KMS-11 (cell line): ENCODE measurements around the gene ARRB2.

ENCODE experiments used
- H2AFZ ChIP-seq: fragments of 200-600 bp; sonication (generic); 2 replicates; pipeline ENCODE4 v1.6.1; 2016; ENCODE audit warnings: antibody characterized with exemption, mixed run types, low read depth
- H3K27ac ChIP-seq: fragments of 200-600 bp; sonication (generic); 2 replicates; pipeline ENCODE4 v1.6.1; 2016; ENCODE audit warnings: mild to moderate bottlenecking, mixed run types
- H3K27me3 ChIP-seq: fragments of 200-600 bp; sonication (generic); 2 replicates; pipeline ENCODE4 v1.6.1; 2017; ENCODE audit warnings: mild to moderate bottlenecking, low read depth, mixed run types, moderate library complexity; ENCODE audit not compliant: insufficient read depth
- H3K36me3 ChIP-seq: fragments of 200-600 bp; sonication (generic); 2 replicates; pipeline ENCODE4 v1.6.1; 2017; ENCODE audit warnings: mild to moderate bottlenecking, mixed run types; ENCODE audit not compliant: insufficient read depth
- H3K4me1 ChIP-seq: fragments of 200-600 bp; sonication (generic); 2 replicates; pipeline ENCODE4 v1.6.1; 2016; ENCODE audit warnings: mild to moderate bottlenecking, low read depth, mixed run types; ENCODE audit not compliant: poor library complexity, severe bottlenecking
- H3K4me2 ChIP-seq: fragments of 200-600 bp; sonication (generic); 2 replicates; pipeline ENCODE4 v1.7.0; 2016; ENCODE audit warnings: mild to moderate bottlenecking, mixed run types
- H3K4me3 ChIP-seq: fragments of 200-600 bp; sonication (generic); IDR thresholded peaks from 2 replicates; pipeline ENCODE4 v1.6.1; 2017; ENCODE audit warnings: low read depth, low read length, mixed read lengths; ENCODE audit not compliant: insufficient read depth
- H3K79me2 ChIP-seq: fragments of 200-600 bp; sonication (generic); 2 replicates; pipeline ENCODE4 v1.6.1; 2016; ENCODE audit warnings: low read depth, mixed run types; ENCODE audit not compliant: insufficient read depth
- H3K9ac ChIP-seq: fragments of 200-600 bp; sonication (generic); 2 replicates; pipeline ENCODE4 v1.6.1; 2016; ENCODE audit warnings: mild to moderate bottlenecking, mixed run types
- H4K20me1 ChIP-seq: fragments of 200-600 bp; sonication (generic); 2 replicates; pipeline ENCODE4 v1.6.1; 2016; ENCODE audit warnings: mild to moderate bottlenecking, mixed run types; ENCODE audit not compliant: insufficient read depth
- CTCF ChIP-seq: fragments of 200-600 bp; sonication (generic); conservative IDR thresholded peaks from 2 replicates; pipeline ENCODE4 v1.6.1; 2017; ENCODE audit warnings: low read depth, mild to moderate bottlenecking, antibody characterized with exemption, low read length, moderate library complexity, mixed read lengths

ARRB2 gene

GRCh38 chr17:4719146-4719545, 8.7 kb downstream of the ARRB2 start:
- no peaks in the 10 kb centered on the region for H3K36me3 ChIP-seq
- H2AFZ ChIP-seq = no peak overlapping the region
- H3K4me3 ChIP-seq = no peak overlapping the region
- H3K27me3 ChIP-seq = no peaks in the 10 kb centered on the region
- H3K4me1 ChIP-seq = no peaks in the 10 kb centered on the region
- no peak overlapping the region for H3K9ac ChIP-seq
- H3K4me2 ChIP-seq = no peak overlapping the region
- no peak for TF ChIP-seq CTCF
- no peak overlapping the region for H3K27ac ChIP-seq
- no peaks in the 10 kb centered on the region for H3K79me2 ChIP-seq
- H4K20me1 ChIP-seq = no peaks in the 10 kb centered on the region

GRCh38 chr17:4719684-4720221, 9.3 kb downstream of the ARRB2 start:
- Histone ChIP-seq H4K20me1 (no peaks in the 10 kb centered on the region), H3K27me3 (no peaks in the 10 kb centered on the region), H3K27ac (no peak overlapping the region), H3K9ac (no peak overlapping the region), H3K4me2 (no peak overlapping the region), H2AFZ (no peak overlapping the region), H3K79me2 (no peaks in the 10 kb centered on the region), H3K36me3 (no peaks in the 10 kb centered on the region), H3K4me1 (no peaks in the 10 kb centered on the region), H3K4me3 (no peak overlapping the region)
- no peak for TF ChIP-seq CTCF

GRCh38 chr17:4720787-4721186, 10.4 kb downstream of the ARRB2 start:
- no peaks in the 10 kb centered on the region for H3K27me3 ChIP-seq
- no peak overlapping the region for H3K9ac ChIP-seq
- no peaks in the 10 kb centered on the region for H3K4me1 ChIP-seq
- no peak overlapping the region for H3K4me2 ChIP-seq
- no peak overlapping the region for H3K27ac ChIP-seq
- H3K4me3 ChIP-seq = no peak overlapping the region
- H3K79me2 ChIP-seq = no peaks in the 10 kb centered on the region
- no peak for TF ChIP-seq CTCF
- no peak overlapping the region for H2AFZ ChIP-seq
- no peaks in the 10 kb centered on the region for H3K36me3 ChIP-seq
- H4K20me1 ChIP-seq = no peaks in the 10 kb centered on the region

- H3K4me2 ChIP-seq = no peak overlapping the region
- no peak overlapping the region for H3K4me3 ChIP-seq
- no peaks in the 10 kb centered on the region for H3K79me2 ChIP-seq
- no peak overlapping the region for H2AFZ ChIP-seq
- no peaks in the 10 kb centered on the region for H3K36me3 ChIP-seq
- no peaks in the 10 kb centered on the region for H3K4me1 ChIP-seq
- no peaks in the 10 kb centered on the region for H4K20me1 ChIP-seq
- H3K9ac ChIP-seq = no peak overlapping the region
- TF ChIP-seq CTCF = no peak
- H3K27me3 ChIP-seq = no peaks in the 10 kb centered on the region
- no peak overlapping the region for H3K27ac ChIP-seq
Observed at GRCh38 chr17:4721203-4722135, 11.0 kb downstream of the ARRB2 start.
